ENCODE results near the gene LRP2BP.

Gene LRP2BP

GRCh38 chr4:185395238-185395955 lies at the start of gene LRP2BP:
LRP2BP (minus strand) TSS chr4:185395924; CDS start chr4:185378186, 17,738 bp downstream.
- no peak for DNase-seq

- no peak for DNase-seq
Observed at GRCh38 chr4:185445209-185445608, 49.5 kb upstream of the LRP2BP start.

GRCh38 chr4:185441479-185441878 lies 45.8 kb upstream of the LRP2BP start:
- DNase-seq: no peak

- DNase-seq: no peak
Observed at GRCh38 chr4:185437809-185438208, 42.1 kb upstream of the LRP2BP start.

- DNase-seq: no peak
Observed at GRCh38 chr4:185435466-185435865, 39.7 kb upstream of the LRP2BP start.

GRCh38 chr4:185429660-185430059 lies 33.9 kb upstream of the LRP2BP start:
- no peak for DNase-seq

- DNase-seq: no peak
Observed at GRCh38 chr4:185426960-185427688, 31.4 kb upstream of the LRP2BP start.

GRCh38 chr4:185425647-185426352 lies 30.1 kb upstream of the LRP2BP start, which contains the start of gene UFSP2:
UFSP2 (minus strand) TSS chr4:185425964; CDS start chr4:185425868, 96 bp downstream.
- DNase-seq: peak; percentile 93

- no peak for DNase-seq
Observed at GRCh38 chr4:185424905-185425646, 29.4 kb upstream of the LRP2BP start.

- DNase-seq: no peak
Observed at GRCh38 chr4:185421366-185422124, 25.8 kb upstream of the LRP2BP start.

- no peak for DNase-seq
Observed at GRCh38 chr4:185416955-185417354, 21.2 kb upstream of the LRP2BP start.

- no peak for DNase-seq
Observed at GRCh38 chr4:185412412-185412811, 16.7 kb upstream of the LRP2BP start.

GRCh38 chr4:185411849-185412248 lies 16.1 kb upstream of the LRP2BP start:
- peak; percentile 71 for DNase-seq

GRCh38 chr4:185408432-185408831 lies 12.7 kb upstream of the LRP2BP start:
- DNase-seq: no peak

- DNase-seq: peak; percentile 76
Observed at GRCh38 chr4:185405296-185405999, 9.7 kb upstream of the LRP2BP start.

- no peak for DNase-seq
Observed at GRCh38 chr4:185404031-185404430, 8.3 kb upstream of the LRP2BP start.

- DNase-seq: no peak
Observed at GRCh38 chr4:185399466-185399865, 3.7 kb upstream of the LRP2BP start.

GRCh38 chr4:185398618-185399017 lies 2.9 kb upstream of the LRP2BP start:
- DNase-seq: peak; percentile 54

GRCh38 chr4:185396724-185397385 lies 1.1 kb upstream of the LRP2BP start, which contains the start of gene ANKRD37:
ANKRD37 (plus strand) TSS chr4:185396841; CDS start chr4:185396924, 83 bp downstream.
- DNase-seq: no peak

- peak; percentile 99 for DNase-seq
Observed at GRCh38 chr4:185395956-185396723, 416 bp upstream of the LRP2BP start.

Measured in suppressor macrophage treated with lipopolysaccharide for 4 hours (primary cell).